ENCODE data around the gene RAB4A. TPM values are rescaled to one million over a fixed set of nuclear protein-coding genes. Genes with fewer than 3 reads are reported as not detected.

Gene RAB4A
- total and polyA plus RNA-seq, 2 of the 4 experiments (the other 2 are of a cell fraction) = 25.6 to 26.2 TPM

DNA sequence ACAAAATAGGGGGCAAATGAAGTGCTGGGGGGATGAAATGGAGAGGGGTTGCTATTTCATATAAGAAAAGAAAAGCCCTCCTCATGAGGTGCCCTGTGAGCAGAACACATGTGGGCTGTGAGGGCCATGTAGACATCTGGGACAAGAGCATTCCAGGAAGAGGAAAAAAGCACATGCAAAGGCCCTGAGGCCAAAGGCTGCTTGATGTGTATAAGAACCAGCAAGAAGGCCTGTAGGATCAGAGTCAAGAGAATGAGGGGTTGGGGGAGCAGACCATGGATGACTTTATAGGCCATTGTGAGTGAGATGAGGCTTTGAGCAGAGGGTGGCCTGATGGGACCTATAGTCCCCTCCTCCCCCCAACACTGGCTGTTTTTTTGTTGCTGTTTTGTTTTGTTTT, 7.7 kb upstream of the RAB4A start:
- Histone ChIP-seq H2BK15ac (ENCODE audit: low read depth, low read length) (no peak overlapping the region), H4K8ac (ENCODE audit: low read depth in 2 of 2, low read length in 2 of 2) (no peak overlapping the region), H3K27ac (ENCODE audit: insufficient read depth, low read length) (no peak overlapping the region), H4K91ac (ENCODE audit: insufficient read depth, low read depth, low read length) (no peak overlapping the region), H3K9me3 (ENCODE audit: control insufficient read depth, insufficient read depth, low read length) (no peaks in the 10 kb centered on the region), H3K9me1 (ENCODE audit: insufficient read depth, low read length) (no peaks in the 10 kb centered on the region), H3K18ac (ENCODE audit: low read depth, low read length) (no peak overlapping the region), H3K79me1 (ENCODE audit: low read depth in 1 of 2, low read length in 2 of 2) (no peaks in the 10 kb centered on the region), H2AK5ac (ENCODE audit: low read depth, low read length) (no peak overlapping the region), H3K9ac (ENCODE audit: low read depth, low read length) (no peak overlapping the region), H3K27me3 (ENCODE audit: control insufficient read depth, insufficient read depth, low read length) (no peaks in the 10 kb centered on the region), H3K23ac (ENCODE audit: low read depth, low read length) (no peak overlapping the region), H2BK5ac (ENCODE audit: low read depth, low read length, poor library complexity, severe bottlenecking) (no peak overlapping the region), H2BK20ac (ENCODE audit: low read depth, low read length) (no peak overlapping the region), H3K4me2 (ENCODE audit: low read depth, low read length) (no peak overlapping the region), H4K5ac (ENCODE audit: low read depth, low read length) (no peak overlapping the region), H3K36me3 (ENCODE audit: control insufficient read depth, insufficient read depth, low read length) (no peaks in the 10 kb centered on the region), H3K4ac (ENCODE audit: low read depth, low read length) (no peak overlapping the region), H2AFZ (replicated peaks; ENCODE audit: low read length, poor library complexity) (no peak overlapping the region), H2AK9ac (replicated peaks; ENCODE audit: low read depth, low read length, poor library complexity) (no peak overlapping the region), H3K56ac (ENCODE audit: extremely low read depth, insufficient read depth, low read length) (no peak overlapping the region), H3K4me1 (ENCODE audit: control insufficient read depth, insufficient read depth, low read length) (0 out of 2 replicates have a peak, but pooled peaks cover 2% of the 10 kb centered on the region), H3K14ac (replicated peaks; ENCODE audit: low read depth, low read length) (no peak overlapping the region), H4K20me1 (ENCODE audit: insufficient read depth, low read length) (no peaks in the 10 kb centered on the region), H2BK120ac (ENCODE audit: low read depth, low read length) (no peak overlapping the region), H3K4me3 (ENCODE audit: insufficient read depth, low read depth, low read length) (no peak overlapping the region)
- in situ Hi-C loops (cut with MboI; ENCODE audit: low sequenced_read_pairs) = loop anchor here (25.0 kb wide), 1 partner anchor 1049 kb away; no protein-coding TSS in a partner anchor
- POLR2A ChIA-PET (ENCODE audit: unreplicated experiment) = no interaction called here
- intact Hi-C loops (cut with micrococcal nuclease) = no loop called here
- dilution Hi-C loops (cut with HindIII; ENCODE audit: low sequenced_read_pairs, unreplicated experiment) = loop anchor here (25.0 kb wide), 1 partner anchor 224 kb away; no protein-coding TSS in a partner anchor
- no TSS peak for BruUV-seq (replicated peaks)
- TF ChIP-seq FOS (IDR thresholded peaks at IDR 0.05; ENCODE audit: low read depth, low read length) = no peak
- no peak for DNase-seq
- CTCF ChIA-PET = no interaction called here
- ATAC-seq (ENCODE audit: low read depth) = no peak

Measured in IMR-90 (cell line).